RWPE2 (cell line): ENCODE data around the gene BRIP1.
A peak's percentile ranks its signal among the peaks of the same experiment; 100 is the strongest.

Experiments
- ATAC-seq: fragments of 200-7000 bp; cut with Tn5 transposase; 3 replicates; pipeline ENCODE4 v1.9.1; 2021; ENCODE audit warnings: low read depth
- DNase-seq: peaks from one replicate; pipeline ENCODE4 v3.0.0-alpha.2; 2020; ENCODE audit warnings: low spot score
- H3K27ac ChIP-seq: fragments of 450-650 bp; 2 replicates; pipeline ENCODE4 v1.5.1; 2017; ENCODE audit warnings: mild to moderate bottlenecking; ENCODE audit not compliant: poor library complexity, severe bottlenecking
- H3K27me3 ChIP-seq: fragments of 250-450 bp; sonication (Bioruptor Pico); 2 replicates; pipeline ENCODE4 v1.5.1; 2021; ENCODE audit warnings: mild to moderate bottlenecking, moderate library complexity; ENCODE audit not compliant: insufficient read depth, poor library complexity, severe bottlenecking
- H3K36me3 ChIP-seq: fragments of 250-450 bp; sonication (Bioruptor Pico); 2 replicates; pipeline ENCODE4 v1.5.1; 2020; ENCODE audit warnings: low read depth, mild to moderate bottlenecking, moderate library complexity
- H3K4me1 ChIP-seq: fragments of 250-450 bp; sonication (Bioruptor Pico); 2 replicates; pipeline ENCODE4 v1.5.1; 2021; ENCODE audit warnings: mild to moderate bottlenecking, moderate library complexity; ENCODE audit not compliant: insufficient read depth, poor library complexity, severe bottlenecking
- H3K4me3 ChIP-seq: fragments of 250-450 bp; sonication (Bioruptor Pico); 2 replicates; pipeline ENCODE4 v1.5.1; 2021; ENCODE audit warnings: mild to moderate bottlenecking, moderate library complexity; ENCODE audit not compliant: severe bottlenecking
- H3K9me3 ChIP-seq: fragments of 250-450 bp; sonication (Bioruptor Pico); 2 replicates; pipeline ENCODE4 v1.5.1; 2021; ENCODE audit warnings: mild to moderate bottlenecking, moderate library complexity; ENCODE audit not compliant: severe bottlenecking
- CTCF ChIP-seq: fragments of 450-650 bp; IDR thresholded peaks from one replicate; pipeline ENCODE4 v1.5.1; 2017; ENCODE audit warnings: mild to moderate bottlenecking, moderate library complexity; ENCODE audit not compliant: poor library complexity, severe bottlenecking

The BRIP1 gene

GRCh38 chr17:61842899-61843298, 20.4 kb downstream of the BRIP1 start:
- TF ChIP-seq CTCF, result no peak
- Histone ChIP-seq H3K4me1 (no peaks in the 10 kb centered on the region), H3K9me3 (no peaks in the 10 kb centered on the region), H3K27ac (no peak overlapping the region), H3K4me3 (no peak overlapping the region), H3K36me3 (peaks cover 87% of the 10 kb centered on the region), H3K27me3 (no peaks in the 10 kb centered on the region)
- ATAC-seq (no peak), DNase-seq (no peak)

- Histone ChIP-seq H3K27ac (no peak overlapping the region), H3K9me3 (no peaks in the 10 kb centered on the region), H3K27me3 (no peaks in the 10 kb centered on the region), H3K4me1 (peaks cover under 1% of the 10 kb centered on the region), H3K4me3 (no peak overlapping the region), H3K36me3 (peaks cover 79% of the 10 kb centered on the region)
- ATAC-seq (no peak), DNase-seq (no peak)
- no peak for TF ChIP-seq CTCF
Measured at GRCh38 chr17:61839300-61839786, 24.0 kb downstream of the BRIP1 start.

- Histone ChIP-seq H3K4me1 (peaks cover 12% of the 10 kb centered on the region), H3K4me3 (no peak overlapping the region), H3K27ac (no peak overlapping the region), H3K36me3 (peaks cover 73% of the 10 kb centered on the region), H3K27me3 (no peaks in the 10 kb centered on the region), H3K9me3 (no peaks in the 10 kb centered on the region)
- DNase-seq (no peak), ATAC-seq (peak; percentile 64; the same call in 2 of the 3 replicates)
- peak; percentile 95 for TF ChIP-seq CTCF
Measured at GRCh38 chr17:61837175-61838051, 25.9 kb downstream of the BRIP1 start.

GRCh38 chr17:61836266-61837174, 26.8 kb downstream of the BRIP1 start:
- peaks cover 73% of the 10 kb centered on the region for H3K36me3 ChIP-seq
- DNase-seq, result no peak

More at GRCh38 chr17:61836266-61837174, 26.8 kb downstream of the BRIP1 start:
- Histone ChIP-seq H3K4me3 (no peak overlapping the region), H3K9me3 (no peaks in the 10 kb centered on the region), H3K4me1 (peaks cover 12% of the 10 kb centered on the region), H3K27ac (no peak overlapping the region), H3K27me3 (no peaks in the 10 kb centered on the region)
- ATAC-seq, result no peak
- no peak for TF ChIP-seq CTCF
